NCI-H187 (cell line): ENCODE measurements around the gene KLK2.
A peak's percentile ranks its signal among the peaks of the same experiment; 100 is the strongest.
"Not testable (repeated sequence)": the region's sequence is repeated elsewhere in the genome, so short reads cannot be mapped to it uniquely, and the experiment has no call there.

Source experiments
- DNase-seq, 2 experiments: peaks; one replicate each; lab custom pipeline; 2025; lab: John Stamatoyannopoulos, UW

Gene KLK2

GRCh38 chr19:50894478-50895356 is 21.5 kb downstream of the KLK2 start:
- DNase-seq, result no peak

- DNase-seq, result not testable (repeated sequence)
These were observed 22.9 kb downstream of the KLK2 start for GRCh38 chr19:50896089-50896590.

DNA sequence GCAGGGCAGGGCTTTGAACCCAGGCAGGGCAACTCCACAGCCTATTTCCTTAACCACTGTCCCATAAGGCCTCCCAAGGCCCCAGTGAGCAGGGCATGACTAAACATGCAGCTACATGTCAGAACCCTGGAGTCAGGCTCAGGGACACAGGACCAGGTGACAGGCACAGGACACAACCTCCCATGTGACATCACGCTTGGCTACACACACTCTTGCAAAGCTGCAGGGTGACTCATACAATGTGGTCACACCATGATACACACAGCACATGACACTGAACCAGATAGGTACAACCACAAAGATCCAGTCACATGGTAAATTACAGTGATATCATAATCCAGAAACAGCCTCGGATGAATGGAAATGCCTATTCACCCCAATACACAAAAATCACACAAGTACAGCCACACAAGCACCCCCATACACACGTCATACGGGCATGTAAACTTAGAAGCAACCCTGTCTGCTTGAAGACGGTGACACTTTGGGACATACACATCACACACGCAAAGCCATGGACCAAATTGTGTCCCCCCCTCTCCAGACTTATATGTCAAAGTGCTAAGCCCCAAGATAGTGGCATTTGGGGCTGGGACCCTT is 23.5 kb downstream of the KLK2 start:
- DNase-seq, result no peak

- no peak for DNase-seq
These were observed 24.0 kb downstream of the KLK2 start for GRCh38 chr19:50897191-50897607.

- DNase-seq, result no peak
These were observed 24.4 kb downstream of the KLK2 start for GRCh38 chr19:50897612-50898011.

DNA sequence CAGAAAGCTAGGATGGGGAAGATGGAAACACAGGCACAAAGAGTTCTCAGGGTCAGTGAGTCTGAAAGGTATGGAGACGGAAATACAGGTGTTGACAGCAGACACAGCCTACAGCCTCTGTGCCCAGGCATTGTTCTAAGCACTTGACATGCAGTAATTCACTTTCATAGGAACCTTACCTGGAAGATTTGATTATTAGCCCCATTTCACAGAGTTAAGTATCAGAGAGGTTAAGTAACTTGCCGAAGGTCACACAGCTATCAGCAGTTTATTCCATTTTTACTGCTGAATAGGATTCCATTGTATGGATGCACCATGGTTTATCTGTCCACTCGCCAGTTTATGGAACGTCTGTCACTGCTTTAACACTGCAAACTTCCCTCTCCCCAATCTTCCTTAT is 24.8 kb downstream of the KLK2 start:
- DNase-seq, result no peak

DNA sequence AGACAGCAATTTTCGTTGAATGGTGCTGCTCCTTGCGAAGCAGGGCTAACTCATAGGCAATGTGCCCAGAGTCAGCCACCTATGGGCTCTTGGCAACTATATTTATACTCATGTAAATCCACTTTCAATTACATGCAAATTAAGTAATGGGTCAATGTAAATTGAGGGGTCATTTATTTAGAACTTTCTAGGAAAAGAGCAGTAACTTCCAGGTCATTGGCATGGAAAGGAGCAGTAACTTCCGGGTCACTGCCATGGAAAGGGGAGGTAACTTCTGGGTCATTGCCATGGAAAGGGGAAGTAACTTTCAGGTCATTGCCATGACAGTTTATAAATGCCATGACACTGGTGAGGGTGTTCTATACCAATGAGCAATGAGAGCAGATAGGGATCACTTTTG is 26.3 kb downstream of the KLK2 start:
- DNase-seq, result no peak

GRCh38 chr19:50902640-50903039 is 29.4 kb downstream of the KLK2 start:
- DNase-seq, result no peak

DNA sequence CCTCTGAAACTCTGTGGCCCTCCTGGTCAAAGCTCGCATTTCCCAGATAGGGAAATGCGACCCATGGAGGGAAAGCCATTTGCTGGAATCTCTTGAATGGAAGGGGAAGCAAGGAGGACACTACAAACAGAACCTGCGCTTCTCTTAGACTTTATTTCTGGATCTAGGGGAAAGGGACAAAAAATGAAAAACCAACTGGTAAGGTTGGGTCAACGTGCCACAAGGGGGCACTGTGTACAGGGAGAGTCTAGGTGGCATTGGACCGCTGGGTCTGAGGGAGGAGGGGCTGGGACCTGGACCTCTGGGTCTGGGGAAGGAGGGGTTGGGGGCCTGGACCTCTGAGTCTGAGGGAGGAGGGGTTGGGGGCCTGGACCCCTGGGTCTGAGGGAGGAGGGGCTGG is 33.0 kb downstream of the KLK2 start:
- DNase-seq, result no peak

GRCh38 chr19:50908336-50908735 is 35.1 kb downstream of the KLK2 start:
- no peak for DNase-seq

GRCh38 chr19:50909240-50910070 is 36.2 kb downstream of the KLK2 start:
- peak in 1 of 2 experiments; percentile 15 for DNase-seq

GRCh38 chr19:50910722-50911121 is 37.5 kb downstream of the KLK2 start:
- no peak for DNase-seq

GRCh38 chr19:50911206-50912101 is 38.2 kb downstream of the KLK2 start, which contains the start of gene KLK4:
TSS of gene KLK4 (minus strand) at chr19:50911395. CDS start at chr19:50910738, 657 bp downstream.
- DNase-seq, result no peak

DNA sequence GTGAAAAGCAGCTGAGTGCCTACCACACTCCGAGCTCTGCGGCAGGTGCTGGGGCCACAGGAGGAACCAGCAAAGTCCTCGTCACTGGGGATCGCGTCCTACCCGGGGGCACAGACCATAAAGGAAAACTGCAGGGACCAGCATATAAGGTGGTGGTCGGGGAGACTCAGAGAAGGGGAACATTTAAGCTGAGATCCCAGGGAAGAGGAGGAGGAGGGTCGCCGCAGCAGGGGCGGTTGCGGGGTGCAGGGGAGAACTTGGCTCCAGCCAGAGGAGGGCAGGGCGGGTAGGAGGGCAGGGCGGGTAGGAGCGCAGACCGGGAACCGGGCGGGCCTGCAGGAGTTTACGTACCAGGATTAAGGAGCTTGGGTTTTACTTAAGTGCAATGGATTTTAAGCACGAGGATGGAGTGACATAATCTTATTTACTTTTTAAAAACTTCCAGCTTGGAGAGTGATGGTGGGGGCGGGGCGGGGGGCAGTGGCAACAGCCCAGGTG is 38.9 kb downstream of the KLK2 start:
- DNase-seq, result no peak

DNA sequence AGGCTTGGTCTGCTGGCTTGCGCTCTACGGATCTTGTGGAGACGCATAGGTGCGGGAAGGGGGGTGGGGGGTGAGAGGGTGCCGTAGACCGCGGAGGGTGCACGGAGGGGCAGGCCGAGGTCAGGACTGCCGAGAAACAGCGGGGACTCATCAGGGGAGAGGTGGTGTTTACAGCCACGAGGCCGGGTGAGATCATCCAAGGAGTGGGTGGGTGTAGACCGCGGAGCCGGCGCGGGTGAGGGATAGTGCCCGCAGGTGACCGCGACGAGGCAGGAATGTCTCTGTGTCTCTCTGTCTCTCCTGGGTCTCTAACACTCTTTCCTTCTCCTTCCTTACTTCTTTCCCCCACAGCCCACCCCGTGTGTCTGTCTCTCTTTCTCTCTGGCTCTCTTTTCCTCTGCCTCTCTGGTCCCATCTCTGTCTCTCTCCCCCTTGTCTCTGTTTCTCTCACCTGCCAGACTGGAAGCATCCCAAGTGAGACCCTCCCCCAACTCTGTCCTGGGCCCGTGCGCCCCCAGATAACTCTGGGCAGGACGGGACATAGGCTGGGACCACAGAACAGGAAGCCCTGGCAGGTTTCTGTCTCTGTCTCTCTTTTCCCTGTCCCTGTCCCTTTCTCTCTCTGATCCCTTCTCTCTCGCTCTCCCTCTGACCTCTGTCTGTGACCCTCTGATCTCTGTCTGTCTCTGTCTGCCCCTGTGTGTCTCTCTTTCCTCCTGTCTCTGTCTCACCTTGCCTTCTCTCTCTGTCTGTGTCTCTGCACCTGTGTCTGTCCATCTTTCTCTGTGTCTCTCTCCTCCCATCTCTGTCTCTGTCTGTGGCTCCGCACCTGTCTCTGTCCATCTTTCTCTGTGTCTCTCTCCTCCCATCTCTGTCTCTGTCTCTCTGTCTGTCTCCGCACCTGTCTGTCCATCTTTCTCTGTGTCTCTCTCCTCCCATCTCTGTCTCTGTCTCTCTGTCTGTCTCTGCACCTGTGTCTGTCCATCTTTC is 39.8 kb downstream of the KLK2 start:
- no peak for DNase-seq

DNA sequence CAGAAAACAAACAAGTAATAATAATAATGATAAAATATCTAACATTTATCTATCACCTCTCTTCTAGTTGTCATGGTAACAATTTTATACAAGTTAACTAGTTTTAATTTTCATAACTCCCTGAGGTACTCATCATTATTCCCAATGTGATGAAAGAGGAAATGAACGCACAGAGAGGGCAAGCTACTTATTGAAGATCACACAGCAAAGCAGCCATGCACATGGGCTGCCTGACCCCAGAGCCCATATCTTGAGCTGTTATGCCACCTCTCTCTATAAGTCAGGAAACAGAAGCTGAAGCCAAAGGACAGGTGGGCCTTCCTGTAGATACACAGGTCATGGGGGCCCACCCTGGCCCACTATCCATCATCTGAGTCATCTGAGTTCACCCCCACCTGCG is 42.8 kb downstream of the KLK2 start:
- DNase-seq, result no peak

GRCh38 chr19:50921426-50922316 is 48.4 kb downstream of the KLK2 start:
- DNase-seq, result no peak

DNA sequence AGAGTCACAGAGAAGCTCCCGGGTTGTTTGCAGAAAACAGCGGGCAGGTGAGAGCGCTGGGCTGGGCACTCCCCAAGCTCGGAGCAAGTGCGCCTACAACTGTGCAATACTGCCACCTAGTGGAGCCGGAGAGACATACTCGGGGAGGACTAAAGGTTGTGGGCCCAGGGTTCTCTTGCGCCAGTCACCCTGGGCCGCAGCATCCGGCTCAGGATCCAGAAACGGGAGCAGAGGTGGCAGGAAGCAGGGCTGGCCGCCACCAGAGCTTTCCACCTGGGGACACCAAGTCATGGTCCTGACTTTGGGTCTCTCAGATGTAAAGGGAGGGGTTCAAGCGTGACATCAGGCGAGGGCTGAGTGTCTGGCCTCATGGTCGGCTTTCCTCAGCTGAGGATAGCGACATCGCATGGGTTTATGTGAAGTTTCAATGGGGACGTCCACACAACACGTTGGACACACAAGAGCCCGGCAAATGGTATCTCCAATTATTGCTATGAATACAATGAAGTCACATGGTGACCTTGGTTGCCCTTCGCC is 49.1 kb downstream of the KLK2 start:
- peak in 1 of 2 experiments; percentile 76 for DNase-seq
